ENCODE measurements around the gene DYNC2H1.

The DYNC2H1 gene

DNA sequence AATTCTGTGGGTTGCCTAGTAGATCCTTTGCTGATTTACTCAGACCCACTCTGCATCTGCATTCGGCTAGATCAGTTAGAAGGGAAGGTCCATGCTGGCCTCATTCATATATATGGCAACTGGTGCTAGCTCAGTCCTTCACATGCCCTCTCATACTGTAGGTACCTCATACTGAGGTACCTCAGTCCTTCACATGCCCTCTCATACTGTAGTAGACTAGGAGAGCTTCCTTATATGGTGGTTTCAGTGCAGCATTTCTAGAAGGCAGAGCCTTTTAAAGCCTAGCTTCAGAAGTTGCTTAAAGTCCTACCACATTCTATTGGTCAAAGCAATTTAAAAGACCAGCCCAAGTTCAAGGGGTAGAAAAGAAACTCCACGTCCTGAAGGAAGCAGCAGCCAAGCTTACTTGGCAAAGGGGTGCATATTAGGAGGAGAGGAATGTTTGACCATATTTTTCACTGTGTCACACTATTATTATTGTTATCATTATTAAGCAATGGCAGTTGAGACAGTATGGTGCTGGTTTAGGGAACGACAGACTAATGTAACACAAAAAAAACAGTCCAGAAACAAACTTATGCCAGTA is 356.4 kb downstream of the DYNC2H1 start:
- DNase-seq (ENCODE audit: low read depth), result peak; percentile 5

DNA sequence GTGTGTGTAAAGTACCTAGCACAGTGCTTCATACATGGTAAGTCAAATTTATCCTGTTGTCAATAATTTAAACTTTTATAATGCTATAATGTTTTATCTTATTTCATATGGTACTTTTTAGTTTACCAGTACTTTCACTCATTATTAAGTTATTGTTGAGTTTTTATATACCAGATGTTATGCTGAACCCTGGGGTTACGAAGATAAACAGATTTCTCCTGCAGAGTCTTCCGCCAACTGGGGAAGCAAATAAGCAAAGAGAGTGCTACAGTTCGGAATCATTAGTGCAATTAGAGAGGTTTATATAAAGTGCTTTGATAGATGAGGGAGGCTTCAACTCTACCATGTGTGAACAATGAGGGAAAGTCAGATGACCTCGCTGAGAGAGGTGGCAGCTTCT is 362.3 kb downstream of the DYNC2H1 start:
- DNase-seq (ENCODE audit: low read depth), result no peak

DNA sequence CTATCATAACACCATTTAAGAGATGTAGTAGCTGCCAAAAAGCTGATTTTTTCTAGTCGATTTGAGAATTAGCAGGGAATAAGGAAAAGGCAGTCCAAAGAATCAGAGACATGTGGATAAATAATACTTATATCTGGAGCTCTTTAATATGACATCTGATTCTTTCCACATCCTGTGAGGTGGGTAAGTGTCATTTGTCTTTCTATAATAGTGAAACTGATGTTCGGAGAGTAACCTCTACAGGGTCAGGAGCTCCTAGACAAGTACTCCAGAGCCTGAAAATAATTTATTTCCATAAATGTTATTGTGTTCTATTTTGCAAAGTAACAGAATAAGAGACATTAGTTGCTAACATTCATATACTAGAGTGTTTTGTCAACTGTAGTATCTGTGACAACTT is 367.6 kb downstream of the DYNC2H1 start:
- no peak for DNase-seq (ENCODE audit: low read depth)

DNA sequence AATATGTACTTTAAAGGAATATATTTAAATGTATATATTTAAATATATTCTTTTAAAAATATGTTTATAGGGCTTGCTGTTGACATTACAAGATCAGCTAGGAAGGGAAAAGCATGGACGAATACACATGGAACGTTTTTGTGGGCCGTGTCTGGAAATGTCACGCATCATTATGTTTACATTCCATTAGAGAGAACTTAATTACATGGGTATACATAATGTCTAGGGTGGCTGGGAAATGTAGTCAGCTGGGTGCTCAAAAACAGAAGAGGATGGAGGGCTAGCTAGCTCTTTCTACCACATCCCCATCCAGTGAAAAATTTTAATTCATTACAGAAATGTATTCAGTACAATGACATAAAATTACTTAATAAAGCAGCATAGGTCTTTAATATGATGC is 371.2 kb downstream of the DYNC2H1 start:
- no peak for DNase-seq (ENCODE audit: low read depth)

DNA sequence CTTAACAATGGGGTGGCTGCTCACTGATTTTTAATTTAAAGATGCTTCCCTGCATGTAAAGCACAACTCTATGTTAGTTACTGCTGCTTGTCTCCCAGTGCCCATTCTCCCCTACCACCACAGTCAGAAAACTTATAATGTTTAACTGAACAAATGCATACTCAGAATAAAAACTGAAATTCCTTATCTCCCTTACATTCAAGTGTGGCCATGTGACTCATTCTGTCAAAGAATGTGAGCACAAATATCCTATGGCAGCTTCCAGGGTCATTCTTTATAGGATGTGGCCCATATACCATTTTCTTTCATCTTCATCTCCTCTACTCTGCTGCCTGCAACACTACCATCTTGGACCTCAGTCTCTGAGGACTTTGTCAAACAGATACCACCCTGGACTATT is 374.8 kb downstream of the DYNC2H1 start:
- DNase-seq (ENCODE audit: low read depth), result no peak

DNA sequence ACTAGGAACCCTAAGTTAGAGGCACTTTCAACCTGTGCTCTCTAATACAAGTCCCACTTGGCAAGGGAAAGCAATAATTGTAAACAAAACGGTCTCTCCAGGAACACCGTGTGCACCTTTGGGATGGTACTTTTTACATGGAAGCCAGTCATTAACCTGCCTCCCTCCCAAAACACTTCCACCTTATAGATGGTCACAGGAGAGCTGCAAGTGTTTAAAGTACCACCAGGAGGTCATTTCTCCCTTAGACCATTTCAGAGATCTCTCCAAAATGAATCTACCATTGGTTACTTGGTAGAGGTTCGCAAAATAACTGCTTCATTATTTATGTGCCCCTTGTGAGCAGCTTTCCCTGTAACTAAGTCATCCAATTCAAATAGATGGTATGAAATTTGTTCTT is 375.3 kb downstream of the DYNC2H1 start:
- DNase-seq (ENCODE audit: low read depth), result no peak

DNA sequence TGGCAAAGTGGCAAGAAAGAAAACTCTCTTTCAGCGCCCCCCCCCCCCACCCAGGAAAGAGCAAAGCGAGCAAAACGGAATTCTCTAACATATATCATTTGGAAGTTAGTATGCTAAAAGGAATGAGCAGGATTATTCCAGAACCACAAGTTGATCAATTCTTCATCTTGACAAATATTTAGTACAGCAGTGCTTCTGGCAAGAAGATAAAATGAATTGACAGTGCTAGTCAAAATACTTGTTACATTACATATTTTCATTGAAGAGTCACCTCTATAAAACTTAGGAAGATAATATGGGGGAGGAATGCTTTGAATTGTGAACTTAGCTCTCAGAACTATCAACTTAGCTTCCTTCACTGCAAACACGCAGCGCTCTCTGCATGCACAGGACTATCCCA is 377.4 kb downstream of the DYNC2H1 start:
- no peak for DNase-seq (ENCODE audit: low read depth)

DNA sequence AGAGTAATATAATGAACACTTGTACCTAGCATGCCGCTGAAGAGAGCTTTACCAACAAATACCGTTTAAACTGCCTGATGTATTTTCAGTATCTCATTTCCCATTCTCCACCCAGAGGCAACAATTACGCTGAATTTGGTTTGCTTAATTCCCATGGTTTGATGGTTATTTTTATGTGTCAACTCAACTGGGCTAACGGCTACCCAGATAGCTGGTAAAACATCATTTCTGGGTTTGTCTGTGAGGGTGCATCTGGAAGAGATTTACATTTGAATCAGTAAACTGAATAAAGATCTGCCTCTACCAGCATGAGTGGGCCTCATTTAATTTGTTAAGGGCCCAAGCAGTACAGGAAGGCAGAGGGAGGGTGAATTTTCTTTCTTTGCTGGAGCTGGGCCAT is 377.9 kb downstream of the DYNC2H1 start:
- DNase-seq (ENCODE audit: low read depth), result no peak

DNA sequence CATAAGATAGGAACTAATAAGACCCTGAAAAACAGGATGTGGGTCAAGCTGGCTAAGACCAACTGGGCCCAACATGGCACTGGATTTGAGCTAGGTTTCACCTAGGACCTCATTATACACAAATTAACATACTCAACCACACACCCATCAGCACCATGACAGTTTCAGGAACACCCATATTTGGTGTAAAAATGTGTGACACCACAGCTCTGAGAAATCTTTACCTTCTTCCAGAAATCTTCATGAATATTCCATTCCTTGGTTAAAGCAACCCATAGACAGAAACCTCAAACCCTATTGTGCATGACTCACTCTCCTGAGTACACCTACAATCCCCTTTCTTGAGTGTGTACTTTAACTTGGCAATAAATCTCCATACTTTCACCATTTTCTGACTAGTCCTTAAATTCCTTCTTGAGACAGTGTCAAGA is 378.8 kb downstream of the DYNC2H1 start:
- DNase-seq (ENCODE audit: low read depth), result no peak

DNA sequence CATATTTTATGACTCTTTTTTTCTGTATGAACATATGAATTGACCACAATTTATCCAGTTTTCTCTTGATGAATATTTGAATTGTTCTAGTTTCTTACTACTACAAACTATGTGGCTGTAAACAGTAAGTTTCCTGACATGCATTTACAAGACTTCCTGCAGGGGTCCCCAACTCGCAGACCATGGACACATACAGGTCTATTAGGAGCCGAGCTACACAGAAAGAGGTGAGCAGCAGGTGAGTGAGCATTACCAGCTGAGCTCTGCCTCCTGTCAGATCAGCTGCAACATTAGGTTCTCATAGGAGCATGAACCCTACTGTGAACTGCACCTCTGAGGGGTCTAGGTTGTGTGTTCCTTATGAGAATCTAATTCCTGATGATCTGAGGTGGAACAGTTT is 379.4 kb downstream of the DYNC2H1 start:
- DNase-seq (ENCODE audit: low read depth), result no peak

DNA sequence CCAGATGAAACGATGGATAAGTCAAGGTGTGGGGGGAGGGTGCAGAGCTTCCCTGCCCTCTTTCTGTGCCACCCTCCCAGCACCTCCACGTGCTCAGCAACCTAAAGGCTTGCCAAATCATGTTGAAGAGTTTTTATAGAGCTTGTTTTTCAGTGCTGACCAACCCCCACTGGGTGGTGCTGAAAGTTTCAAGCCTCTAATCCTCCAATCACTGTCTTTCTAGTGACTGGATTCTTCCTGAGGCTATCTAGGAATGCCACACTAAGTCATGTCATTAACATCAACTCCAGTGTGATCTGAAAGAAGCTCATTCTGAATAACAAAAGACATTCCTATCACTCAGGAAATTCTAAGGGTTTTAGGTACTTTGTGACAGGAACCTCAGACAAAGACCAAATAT is 382.6 kb downstream of the DYNC2H1 start:
- DNase-seq (ENCODE audit: low read depth), result no peak

DNA sequence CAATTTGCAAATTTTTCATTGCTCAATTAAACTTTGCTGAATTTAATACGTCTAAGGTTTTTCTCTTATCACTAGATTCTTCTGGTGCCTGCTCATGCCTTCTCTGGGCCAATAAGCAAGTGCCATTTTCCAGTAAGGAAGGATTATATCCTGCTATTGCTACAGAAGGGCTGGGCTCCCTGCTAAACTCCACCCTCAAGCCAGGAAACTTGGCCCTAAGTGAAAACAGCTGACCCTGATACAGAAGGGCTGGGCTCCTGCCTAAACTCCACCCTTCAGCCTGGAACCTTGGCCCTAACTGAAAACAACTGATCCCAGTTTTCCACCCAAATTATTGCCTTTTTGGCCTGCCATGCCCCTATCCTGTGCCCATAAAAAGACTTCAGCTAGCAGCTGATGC is 385.3 kb downstream of the DYNC2H1 start:
- peak; percentile 63 for DNase-seq (ENCODE audit: low read depth)

DNA sequence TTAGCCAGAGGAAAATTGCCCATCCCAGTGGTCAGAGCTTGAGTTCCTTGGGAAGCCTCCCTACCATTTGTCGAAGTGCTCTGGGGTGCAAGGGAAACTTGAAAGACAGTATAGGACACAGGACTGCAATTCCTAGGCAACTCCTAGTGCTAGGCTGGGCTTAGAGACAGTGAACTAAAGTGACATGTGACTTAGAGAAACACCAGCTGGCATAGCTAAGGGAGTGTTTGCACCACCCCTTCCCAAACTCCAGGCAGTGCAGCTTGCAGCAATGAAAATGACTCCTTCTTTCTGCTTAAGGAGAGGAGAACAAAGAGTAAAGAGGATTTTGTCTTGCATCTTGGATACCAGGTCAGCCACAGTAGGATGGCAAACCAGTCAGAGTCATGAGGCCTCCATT is 388.0 kb downstream of the DYNC2H1 start:
- no peak for DNase-seq (ENCODE audit: low read depth)

DNA sequence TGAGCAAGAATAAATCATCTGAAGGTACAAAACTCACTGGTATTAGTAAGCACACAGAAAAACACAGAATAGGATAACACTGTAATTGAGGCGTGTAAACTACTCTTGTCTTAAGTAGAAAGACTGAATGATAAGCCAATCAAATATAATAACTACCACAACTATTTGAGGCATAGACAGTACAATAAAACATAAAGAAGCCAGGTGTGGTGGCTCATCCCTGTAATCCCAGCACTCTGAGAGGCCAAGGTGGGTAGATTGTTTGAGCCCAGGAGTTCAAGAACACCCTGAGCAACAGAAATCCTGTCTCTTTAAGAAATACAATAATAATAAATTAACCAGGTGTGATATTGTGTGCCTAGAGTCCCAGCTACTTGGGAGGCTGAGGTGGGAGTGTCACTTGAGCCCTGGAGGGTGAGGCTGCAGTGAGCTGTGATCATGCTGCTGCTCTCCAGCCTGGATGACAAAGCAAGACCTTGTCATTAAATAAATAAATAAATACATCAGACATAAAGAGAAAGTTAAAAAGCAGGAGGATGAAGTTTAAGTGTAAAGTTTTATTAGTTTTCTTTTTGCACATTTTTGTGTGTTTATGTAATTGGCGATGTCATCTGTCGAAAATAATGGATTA is 390.6 kb downstream of the DYNC2H1 start:
- DNase-seq (ENCODE audit: low read depth), result no peak

DNA sequence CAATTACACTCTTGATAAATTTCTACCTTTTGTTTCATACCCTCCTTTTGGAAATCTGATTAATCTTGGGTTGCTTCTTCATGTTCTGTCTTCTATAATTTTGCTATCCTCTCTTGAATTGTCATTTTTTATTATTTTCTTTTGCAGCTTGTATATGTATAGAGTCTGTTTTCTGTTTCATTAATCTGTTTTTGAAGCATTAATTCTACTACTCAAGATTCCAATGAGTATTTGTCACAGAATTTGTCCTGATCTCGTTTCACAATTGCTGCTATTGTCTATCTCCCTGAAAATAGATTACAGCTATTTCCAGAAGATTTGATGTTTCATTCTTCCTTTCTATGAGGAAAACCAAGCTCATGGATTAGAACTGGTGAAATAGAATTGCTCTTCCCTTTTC is 406.1 kb downstream of the DYNC2H1 start:
- DNase-seq (ENCODE audit: low read depth), result no peak

DNA sequence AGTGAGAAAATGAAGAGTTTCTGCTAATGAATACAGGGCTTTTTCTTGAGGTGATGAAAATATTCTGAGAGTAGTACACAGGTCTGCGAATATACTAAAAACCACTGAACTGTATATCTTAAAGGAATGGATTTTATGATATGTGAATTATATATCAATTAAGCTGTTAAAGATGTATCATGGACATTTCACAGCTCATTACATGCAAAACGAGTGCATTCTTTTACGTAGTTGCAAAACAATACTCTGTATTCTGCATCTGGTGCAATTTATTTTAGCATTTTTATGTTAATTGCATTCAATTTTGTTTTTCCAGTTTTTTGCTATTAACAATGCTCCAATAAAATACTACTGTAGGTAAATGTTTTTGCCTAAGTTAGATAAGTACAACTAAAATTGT is 411.6 kb downstream of the DYNC2H1 start:
- DNase-seq (ENCODE audit: low read depth), result no peak

DNA sequence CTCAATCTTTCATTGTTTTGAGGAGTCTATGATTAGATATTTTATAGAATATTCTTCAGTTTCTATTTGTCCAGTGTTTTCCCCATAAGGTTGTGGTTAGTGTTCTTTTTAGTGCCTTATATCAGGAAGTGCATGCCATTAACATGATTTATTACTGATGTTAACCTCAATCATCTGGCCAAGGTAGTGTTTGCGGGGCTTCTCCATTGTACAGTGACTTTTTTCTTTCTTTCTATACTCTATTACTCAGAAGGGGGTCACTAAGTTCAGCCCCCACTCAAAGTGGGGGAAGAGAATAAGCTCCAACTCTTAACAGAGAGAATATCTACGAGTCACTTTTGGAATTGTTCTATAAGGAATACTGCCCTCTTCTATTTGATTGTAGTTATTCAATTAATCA is 415.8 kb downstream of the DYNC2H1 start:
- DNase-seq (ENCODE audit: low read depth), result peak; percentile 14

DNA sequence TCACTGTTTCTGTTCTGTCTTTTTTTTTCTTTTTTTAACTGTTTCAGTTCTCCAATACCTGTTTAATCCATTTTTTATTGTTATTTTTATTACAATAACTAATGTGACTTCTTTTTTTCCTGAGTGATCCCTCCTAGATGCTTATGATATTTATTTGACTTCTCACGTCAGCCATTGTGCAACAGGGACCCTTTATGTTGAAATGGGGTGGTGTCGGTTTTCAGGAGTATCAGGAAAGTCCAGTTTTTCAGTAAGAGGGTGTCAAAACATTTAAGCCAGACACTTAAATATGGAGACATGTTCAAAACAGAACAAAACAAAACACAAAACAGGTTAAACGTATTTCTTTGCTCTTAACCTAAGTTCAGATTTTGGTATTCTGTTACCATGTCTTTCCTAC is 418.8 kb downstream of the DYNC2H1 start:
- peak; percentile 45 for DNase-seq (ENCODE audit: low read depth)

DNA sequence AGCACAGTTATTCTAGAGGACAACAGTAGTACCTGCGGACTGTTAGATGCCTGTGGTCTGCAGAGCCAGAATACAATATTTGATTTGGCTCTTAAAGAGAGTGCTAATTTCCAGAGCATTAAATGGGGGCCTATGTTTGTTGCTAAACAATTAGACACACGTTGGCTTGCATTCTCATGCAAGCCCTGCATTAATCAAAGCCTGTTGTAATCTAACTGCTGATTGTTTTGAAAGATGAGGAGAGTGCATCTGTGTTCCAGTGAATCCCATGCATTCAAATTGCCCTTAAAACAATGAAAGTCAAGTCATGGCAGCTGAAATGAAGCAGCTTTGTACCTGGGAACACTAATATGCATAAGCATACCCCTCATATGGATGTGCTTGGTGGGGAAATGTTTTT is 419.4 kb downstream of the DYNC2H1 start:
- peak; percentile 39 for DNase-seq (ENCODE audit: low read depth)

DNA sequence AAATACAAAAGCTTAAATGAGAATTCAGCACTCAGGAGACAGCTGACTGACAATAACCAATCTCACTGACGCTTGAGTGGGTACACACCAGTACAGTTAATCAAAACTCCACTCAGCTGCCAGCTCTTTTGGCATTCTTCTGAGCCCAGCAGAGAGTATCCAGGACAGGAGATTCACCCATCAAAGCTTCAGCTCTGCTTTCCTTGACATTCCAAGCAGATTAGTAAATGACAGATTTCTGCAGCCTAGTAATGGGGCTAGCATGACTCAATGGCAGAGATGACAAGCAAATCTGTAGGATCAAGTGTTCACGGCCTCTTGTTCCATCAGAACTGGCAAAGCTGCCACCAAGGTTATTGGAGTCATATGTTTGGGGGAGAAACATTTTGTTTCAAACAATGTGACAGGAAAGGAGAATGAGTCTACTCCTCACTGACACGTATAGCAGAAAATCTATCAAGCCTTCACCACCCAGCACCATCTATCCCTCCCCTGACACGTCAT is 420.0 kb downstream of the DYNC2H1 start:
- peak; percentile 76 for DNase-seq (ENCODE audit: low read depth)

All from fibroblast of gingiva (primary cell).